A673 (cell line): ENCODE data around the gene IL15RA.

Source experiments
- EZH2 ChIP-seq: fragments of 200-600 bp; sonication (generic); IDR thresholded peaks from 2 replicates; pipeline ENCODE4 v1.6.1; 2017; ENCODE audit warnings: borderline replicate concordance, low read depth, mild to moderate bottlenecking, mixed read lengths, antibody characterized with exemption, low read length; ENCODE audit not compliant: poor library complexity, severe bottlenecking
- TF ChIP-seq, protein P1 (sequence below): fragments of 300-800, 200-600 bp; sonication (generic); conservative IDR thresholded peaks from 2 replicates; pipeline ENCODE4 v1.5.1; 2017; ENCODE audit warnings: low read depth, mild to moderate bottlenecking, antibody characterized with exemption, low read length, moderate library complexity, mixed read lengths

DNA sequence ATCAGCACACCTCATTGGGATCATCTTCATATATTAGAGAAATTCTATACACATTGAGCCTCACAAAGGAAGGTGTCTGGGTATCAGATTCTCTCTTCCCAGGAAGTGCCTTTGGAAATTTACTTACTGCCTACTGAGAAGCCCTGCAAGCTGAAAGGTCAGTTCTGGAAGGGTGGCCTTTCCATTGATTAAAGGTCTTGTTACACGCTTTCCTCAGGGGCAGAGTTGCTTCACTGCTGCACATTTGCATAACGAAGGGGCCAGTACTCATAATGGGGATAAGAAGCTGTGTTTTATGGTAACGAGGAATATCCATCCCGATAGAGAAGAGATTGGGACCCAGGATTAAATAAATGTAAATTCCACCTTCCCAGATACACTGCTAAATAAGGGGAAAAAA lies 19.4 kb upstream of the IL15RA start:
- TF ChIP-seq, protein P1, sequence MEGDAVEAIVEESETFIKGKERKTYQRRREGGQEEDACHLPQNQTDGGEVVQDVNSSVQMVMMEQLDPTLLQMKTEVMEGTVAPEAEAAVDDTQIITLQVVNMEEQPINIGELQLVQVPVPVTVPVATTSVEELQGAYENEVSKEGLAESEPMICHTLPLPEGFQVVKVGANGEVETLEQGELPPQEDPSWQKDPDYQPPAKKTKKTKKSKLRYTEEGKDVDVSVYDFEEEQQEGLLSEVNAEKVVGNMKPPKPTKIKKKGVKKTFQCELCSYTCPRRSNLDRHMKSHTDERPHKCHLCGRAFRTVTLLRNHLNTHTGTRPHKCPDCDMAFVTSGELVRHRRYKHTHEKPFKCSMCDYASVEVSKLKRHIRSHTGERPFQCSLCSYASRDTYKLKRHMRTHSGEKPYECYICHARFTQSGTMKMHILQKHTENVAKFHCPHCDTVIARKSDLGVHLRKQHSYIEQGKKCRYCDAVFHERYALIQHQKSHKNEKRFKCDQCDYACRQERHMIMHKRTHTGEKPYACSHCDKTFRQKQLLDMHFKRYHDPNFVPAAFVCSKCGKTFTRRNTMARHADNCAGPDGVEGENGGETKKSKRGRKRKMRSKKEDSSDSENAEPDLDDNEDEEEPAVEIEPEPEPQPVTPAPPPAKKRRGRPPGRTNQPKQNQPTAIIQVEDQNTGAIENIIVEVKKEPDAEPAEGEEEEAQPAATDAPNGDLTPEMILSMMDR, result no peak
- TF ChIP-seq EZH2, result no peak
